ENCODE measurements around the gene ZBED3. TPM values are rescaled to one million over a fixed set of nuclear protein-coding genes. Genes with fewer than 3 reads are reported as not detected.

The ZBED3 gene
- total RNA-seq, 1 experiment from 2014 or later, result 7.8 TPM

DNA sequence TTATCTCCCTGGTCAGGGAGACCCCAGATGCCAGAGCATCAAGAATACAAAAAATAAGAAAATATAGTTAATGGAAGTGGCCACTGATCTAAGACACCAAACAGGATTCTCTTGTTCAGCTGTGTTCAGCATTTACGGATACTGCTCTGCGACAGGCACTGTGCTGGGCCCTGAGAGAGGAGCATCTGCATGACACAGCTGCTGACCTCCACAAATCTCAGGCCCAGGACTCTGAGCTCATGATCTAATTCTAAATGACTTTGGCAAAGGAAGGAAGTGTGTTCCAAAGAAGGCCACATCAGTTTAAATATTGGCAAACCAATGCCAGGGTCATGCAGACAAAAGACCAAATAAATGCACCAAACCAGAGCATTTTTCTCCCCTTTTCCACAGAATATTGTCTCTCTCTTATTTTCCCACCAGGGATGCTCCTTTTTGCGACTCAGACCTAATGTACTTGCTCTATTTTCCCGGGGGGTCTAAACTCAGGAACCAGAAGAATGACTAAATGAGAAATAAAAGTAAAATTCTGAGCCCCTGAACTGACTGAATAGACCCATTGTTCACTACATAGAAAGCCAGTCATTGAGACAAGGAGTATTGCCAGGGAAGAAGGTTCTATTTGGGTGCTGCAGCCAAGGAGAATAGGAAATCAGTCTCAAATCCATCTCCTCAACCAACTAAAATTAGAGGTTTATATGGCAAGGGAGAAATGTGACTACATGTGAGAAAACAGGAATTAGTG is 58.3 kb downstream of the ZBED3 start:
- Histone ChIP-seq H3T11ph (ENCODE audit: low read length) (no peak overlapping the region), H3K9ac (ENCODE audit: extremely low read depth, insufficient read length, low read length) (no peak overlapping the region), H3K27me3 (ENCODE audit: insufficient read depth, low read length) (no peaks in the 10 kb centered on the region), H4K8ac (replicated peaks; ENCODE audit: insufficient read length, low read depth, low read length) (no peak overlapping the region), H2BK5ac (ENCODE audit: insufficient read length, low read length) (no peak overlapping the region), H4K91ac (ENCODE audit: insufficient read length, low read depth, low read length) (no peak overlapping the region), H3K79me2 (ENCODE audit: insufficient read depth, low read length) (no peaks in the 10 kb centered on the region), H2BK15ac (ENCODE audit: low read depth, low read length) (no peak overlapping the region), H4K5ac (ENCODE audit: insufficient read length, low read depth, low read length) (no peak overlapping the region), H2BK12ac (ENCODE audit: insufficient read length, low read depth, low read length) (no peak overlapping the region), H3K14ac (ENCODE audit: insufficient read depth, low read length) (no peak overlapping the region), H3K27ac (ENCODE audit: insufficient read length, low read depth, low read length) (no peak overlapping the region), H2AFZ (ENCODE audit: low read length) (no peak overlapping the region), H3K4me1 (ENCODE audit: insufficient read depth, low read length) (no peaks in the 10 kb centered on the region), H3K23me2 (ENCODE audit: insufficient read length, low read depth, low read length, poor library complexity, severe bottlenecking) (peaks cover 7% of the 10 kb centered on the region), H3K23ac (ENCODE audit: insufficient read length, low read depth, low read length) (no peak overlapping the region), H3K79me1 (ENCODE audit: insufficient read depth, low read depth, low read length, poor library complexity, severe bottlenecking) (no peaks in the 10 kb centered on the region), H4K20me1 (ENCODE audit: control insufficient read depth, insufficient read depth, insufficient read length) (no peaks in the 10 kb centered on the region), H3K9me3 (ENCODE audit: control insufficient read depth, low read depth, low read length) (peaks cover 19% of the 10 kb centered on the region), H2AK5ac (ENCODE audit: insufficient read length, low read length) (no peak overlapping the region), H3K18ac (ENCODE audit: insufficient read length, low read depth, low read length) (no peak overlapping the region), H2BK120ac (ENCODE audit: low read depth, low read length, poor library complexity, severe bottlenecking) (no peak overlapping the region), H2BK20ac (ENCODE audit: low read depth, low read length, poor library complexity, severe bottlenecking) (no peak overlapping the region), H3K4ac (ENCODE audit: low read depth, low read length) (no peak overlapping the region), H3K56ac (ENCODE audit: insufficient read length, low read depth, low read length) (no peak overlapping the region), H3K4me2 (ENCODE audit: insufficient read depth, insufficient read length, low read length) (no peak overlapping the region)
- DNase-seq, result no peak
- peaks cover 40% of the 10 kb centered on the region for H3K27me3 Mint-ChIP-seq (ENCODE audit: low read depth)
- WGBS (ENCODE audit: extremely low coverage, insufficient read length, low lambda C conversion rate), result no CpG with 5 or more reads among the region's 4 CpGs
- no peak overlapping the region; a peak in 1 of 5 replicates for H3K4me3 Mint-ChIP-seq
- peaks cover 24 to 25% of the 10 kb centered on the region in 2 experiments for H3K9me3 Mint-ChIP-seq
- H3K4me1 Mint-ChIP-seq, result peaks cover 5 to 11% of the 10 kb centered on the region in 2 experiments; a peak in 3 of 4 replicates
- H3K27ac Mint-ChIP-seq, result no peak overlapping the region
- TF ChIP-seq, protein P1, sequence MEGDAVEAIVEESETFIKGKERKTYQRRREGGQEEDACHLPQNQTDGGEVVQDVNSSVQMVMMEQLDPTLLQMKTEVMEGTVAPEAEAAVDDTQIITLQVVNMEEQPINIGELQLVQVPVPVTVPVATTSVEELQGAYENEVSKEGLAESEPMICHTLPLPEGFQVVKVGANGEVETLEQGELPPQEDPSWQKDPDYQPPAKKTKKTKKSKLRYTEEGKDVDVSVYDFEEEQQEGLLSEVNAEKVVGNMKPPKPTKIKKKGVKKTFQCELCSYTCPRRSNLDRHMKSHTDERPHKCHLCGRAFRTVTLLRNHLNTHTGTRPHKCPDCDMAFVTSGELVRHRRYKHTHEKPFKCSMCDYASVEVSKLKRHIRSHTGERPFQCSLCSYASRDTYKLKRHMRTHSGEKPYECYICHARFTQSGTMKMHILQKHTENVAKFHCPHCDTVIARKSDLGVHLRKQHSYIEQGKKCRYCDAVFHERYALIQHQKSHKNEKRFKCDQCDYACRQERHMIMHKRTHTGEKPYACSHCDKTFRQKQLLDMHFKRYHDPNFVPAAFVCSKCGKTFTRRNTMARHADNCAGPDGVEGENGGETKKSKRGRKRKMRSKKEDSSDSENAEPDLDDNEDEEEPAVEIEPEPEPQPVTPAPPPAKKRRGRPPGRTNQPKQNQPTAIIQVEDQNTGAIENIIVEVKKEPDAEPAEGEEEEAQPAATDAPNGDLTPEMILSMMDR (conservative IDR thresholded peaks at IDR 0.05), result no peak
- H3K36me3 Mint-ChIP-seq (ENCODE audit: insufficient read depth in 1 of 3, low read depth in 3 of 3), result peaks cover 15 to 25% (median 17%) of the 10 kb centered on the region in 3 experiments
